HepG2 (cell line): ENCODE results near the gene DOP1B. TPM values are rescaled to one million over a fixed set of nuclear protein-coding genes. Genes with fewer than 3 reads are reported as not detected.

Experiments
- ASH2L ChIP-seq: fragments of 300-600, 200-600 bp; sonication (generic); IDR thresholded peaks from 2 replicates; pipeline ENCODE4 v1.7.0; 2017; ENCODE audit warnings: low read depth, mild to moderate bottlenecking, moderate library complexity, mixed read lengths, low read length; ENCODE audit not compliant: insufficient read length
- ATF5 ChIP-seq: sonication (generic); formaldehyde crosslinking; IDR thresholded peaks from 2 replicates; pipeline ENCODE4 v1.4.0; 2020; ENCODE audit warnings: mild to moderate bottlenecking, low read depth, missing genetic modification reagents
- BHLHE40 ChIP-seq: IDR thresholded peaks from 2 replicates; pipeline ENCODE4 v1.6.1; 2011; ENCODE audit warnings: low read length, improper control_type of control experiment
- FOXC1 ChIP-seq: sonication (generic); formaldehyde crosslinking; IDR thresholded peaks from 2 replicates; pipeline ENCODE4 v1.8.0; 2022; ENCODE audit warnings: mild to moderate bottlenecking, missing genetic modification reagents, borderline replicate concordance
- GMEB1 ChIP-seq: sonication (generic); formaldehyde crosslinking; IDR thresholded peaks from 2 replicates; pipeline ENCODE4 v1.5.1; 2020; ENCODE audit warnings: missing genetic modification reagents, mild to moderate bottlenecking, borderline replicate concordance
- IRF9 ChIP-seq: sonication (generic); formaldehyde crosslinking; IDR thresholded peaks from 2 replicates; pipeline ENCODE4 v1.8.0; 2022; ENCODE audit warnings: missing genetic modification reagents, mild to moderate bottlenecking, borderline replicate concordance
- MBNL3 ChIP-seq: fragments of 250-450 bp; sonication (Bioruptor Pico); conservative IDR thresholded peaks from 2 replicates; pipeline ENCODE4 v1.8.0; 2022; ENCODE audit warnings: mild to moderate bottlenecking, inconsistent platforms
- MTA3 ChIP-seq: sonication (generic); formaldehyde crosslinking; IDR thresholded peaks from 2 replicates; pipeline ENCODE4 v1.4.0; 2020; ENCODE audit warnings: missing genetic modification reagents
- NFE2L2 ChIP-seq: fragments of 150-350 bp; IDR thresholded peaks from 2 replicates; pipeline ENCODE4 v1.6.1; 2014; ENCODE audit warnings: low read length
- PAF1 ChIP-seq: IDR thresholded peaks from 2 replicates; pipeline ENCODE4 v1.6.1; 2016; ENCODE audit warnings: missing genetic modification reagents, missing compliant biosample characterization
- PAX8 ChIP-seq: sonication (generic); formaldehyde crosslinking; IDR thresholded peaks from 2 replicates; pipeline ENCODE4 v1.8.0; 2022; ENCODE audit warnings: mild to moderate bottlenecking, missing genetic modification reagents, borderline replicate concordance
- PBX3 ChIP-seq: sonication (generic); formaldehyde crosslinking; IDR thresholded peaks from 2 replicates; pipeline ENCODE4 v1.8.1; 2023; ENCODE audit warnings: missing genetic modification reagents, inconsistent platforms, borderline replicate concordance
- POGZ ChIP-seq: sonication (generic); formaldehyde crosslinking; IDR thresholded peaks from 2 replicates; pipeline ENCODE4 v1.4.0; 2020; ENCODE audit warnings: mild to moderate bottlenecking, missing genetic modification reagents
- PRPF4 ChIP-seq: fragments of 200-400 bp; formaldehyde crosslinking; IDR thresholded peaks from 2 replicates; pipeline ENCODE4 v1.6.1; 2016; ENCODE audit warnings: low read length, low read depth; ENCODE audit not compliant: poor library complexity, severe bottlenecking
- ZFP36L2 ChIP-seq: sonication (generic); formaldehyde crosslinking; IDR thresholded peaks from 2 replicates; pipeline ENCODE4 v1.4.0; 2020; ENCODE audit warnings: missing genetic modification reagents
- ZNF143 ChIP-seq: sonication (generic); formaldehyde crosslinking; IDR thresholded peaks from 2 replicates; pipeline ENCODE4 v1.4.0; 2020; ENCODE audit warnings: missing genetic modification reagents
- ZNF18 ChIP-seq: sonication (generic); formaldehyde crosslinking; IDR thresholded peaks from 2 replicates; pipeline ENCODE4 v1.8.0; 2022; ENCODE audit warnings: mild to moderate bottlenecking, missing genetic modification reagents; ENCODE audit not compliant: insufficient replicate concordance
- ZNF207 ChIP-seq: fragments of 450-650 bp; IDR thresholded peaks from 2 replicates; pipeline ENCODE4 v1.6.1; 2016; ENCODE audit warnings: antibody characterized with exemption, borderline replicate concordance
- ZNF460 ChIP-seq: sonication (generic); formaldehyde crosslinking; IDR thresholded peaks from 2 replicates; pipeline ENCODE4 v1.5.1; 2020; ENCODE audit warnings: missing genetic modification reagents, mild to moderate bottlenecking, borderline replicate concordance
- ZNF501 ChIP-seq: sonication (generic); formaldehyde crosslinking; IDR thresholded peaks from 2 replicates; pipeline ENCODE4 v1.5.1; 2020; ENCODE audit warnings: mild to moderate bottlenecking, moderate library complexity, missing genetic modification reagents
- ZNF567 ChIP-seq: sonication (generic); formaldehyde crosslinking; IDR thresholded peaks from 2 replicates; pipeline ENCODE4 v1.8.1; 2023; ENCODE audit warnings: mild to moderate bottlenecking, missing genetic modification reagents, borderline replicate concordance
- polyA plus RNA-seq, 8 experiments: library from polyadenylated mRNA; depleted of rRNA in 3 of 8; stranded (reverse) in 7 of 8; unstranded in 1 of 8; fragments of >200 nt; fragmentation: Illumina TruSeq in 4 of 8; extraction: Trizol in 4 of 8; gene quantifications; 2 replicates each; pipeline versions ENCODE4 v1.2.1 to v1.2.3, GENCODE V29; 2011 to 2016; ENCODE audit warnings: low read depth in 4 of 8, missing spikeins in 1 of 8, mixed read lengths in 1 of 8; ENCODE audit not compliant: insufficient read depth in 1 of 8
- total RNA-seq, 5 experiments: library from RNA; depleted of rRNA; stranded (reverse); fragments of >200 nt; fragmentation: Illumina TruSeq; extraction: Trizol; gene quantifications; 2 replicates each; pipeline ENCODE4 v1.2.3, GENCODE V29; 2016; ENCODE audit warnings: low read depth in 1 of 5

DOP1B gene
- total and polyA plus RNA-seq, 2 of the 13 experiments (the other 11 are each of a cell fraction or from before 2014, with no cell fraction given) = 2.8 to 3.2 TPM

DNA sequence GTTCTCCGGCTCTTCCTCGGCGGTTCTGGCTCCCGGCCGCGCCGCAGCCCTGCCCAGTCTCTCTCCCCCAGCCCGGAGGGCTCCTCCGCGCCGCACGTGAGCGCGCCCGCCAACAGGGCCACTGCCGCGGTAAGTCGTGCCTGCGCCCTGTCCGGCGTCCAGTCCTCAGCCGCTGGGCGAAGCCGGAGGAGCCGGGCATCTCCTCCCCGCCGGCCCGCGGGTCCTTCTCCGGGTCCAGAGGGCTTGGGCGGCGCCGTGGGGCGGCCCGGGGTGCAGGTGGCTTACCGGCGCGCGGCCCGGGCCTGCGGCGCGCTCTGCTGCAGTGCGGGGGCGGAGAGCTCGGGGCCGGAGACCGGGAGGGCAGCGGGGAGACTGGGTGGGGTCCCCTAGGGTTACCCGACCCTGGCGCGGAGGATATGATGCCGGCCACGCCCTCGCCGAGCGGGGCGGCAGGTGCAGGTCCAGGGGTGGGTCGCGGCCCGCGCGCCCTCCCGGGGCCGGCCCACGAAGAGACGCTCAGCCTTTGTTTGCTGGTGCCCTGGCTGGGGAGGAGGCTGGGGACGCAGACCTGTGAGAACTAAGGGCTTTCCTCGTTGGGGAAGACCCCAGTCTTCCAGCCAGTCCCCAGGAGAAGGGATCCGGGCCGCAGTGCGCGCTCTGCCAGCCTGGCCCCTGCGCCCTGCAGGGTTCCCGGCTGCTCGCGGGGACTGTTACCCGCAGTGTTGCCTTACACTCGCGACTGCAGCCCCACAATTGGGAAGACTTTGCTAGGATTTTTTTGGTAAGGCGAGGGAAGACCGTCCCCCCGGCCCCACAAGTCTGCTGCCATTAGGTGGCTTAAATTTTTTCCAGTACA is at the start of gene DOP1B (continued):
- TF ChIP-seq GMEB1 (CRISPR knock-in tag) (peak; percentile 27; the same call in 1 of the 2 replicates), POGZ (no peak), ATF5 (CRISPR knock-in tag) (no peak), ZFP36L2 (no peak), PAF1 (CRISPR knock-in tag) (no peak), ASH2L (peak; percentile 36), NFE2L2 (no peak), IRF9 (peak; percentile 77; the same call in 1 of the 2 replicates), ZNF567 (CRISPR knock-in tag) (0 out of 2 replicates have a peak, but pooled peaks have one; percentile 83), ZNF460 (CRISPR knock-in tag) (no peak), MTA3 (CRISPR knock-in tag) (no peak), ZNF18 (CRISPR knock-in tag) (no peak), PRPF4 (no peak), ZNF501 (CRISPR knock-in tag) (peak; percentile 18; the same call in 1 of the 2 replicates), ZNF207 (no peak), PBX3 (CRISPR knock-in tag) (no peak), PAX8 (CRISPR knock-in tag) (0 out of 2 replicates have a peak, but pooled peaks have one; percentile 12), ZNF143 (CRISPR knock-in tag) (no peak), FOXC1 (CRISPR knock-in tag) (no peak; the same call in 1 of the 2 replicates), BHLHE40 (peak; percentile 57), MBNL3 (CRISPR knock-in tag) (no peak)
